ENCODE results near the gene MYO7B.

Gene MYO7B

DNA sequence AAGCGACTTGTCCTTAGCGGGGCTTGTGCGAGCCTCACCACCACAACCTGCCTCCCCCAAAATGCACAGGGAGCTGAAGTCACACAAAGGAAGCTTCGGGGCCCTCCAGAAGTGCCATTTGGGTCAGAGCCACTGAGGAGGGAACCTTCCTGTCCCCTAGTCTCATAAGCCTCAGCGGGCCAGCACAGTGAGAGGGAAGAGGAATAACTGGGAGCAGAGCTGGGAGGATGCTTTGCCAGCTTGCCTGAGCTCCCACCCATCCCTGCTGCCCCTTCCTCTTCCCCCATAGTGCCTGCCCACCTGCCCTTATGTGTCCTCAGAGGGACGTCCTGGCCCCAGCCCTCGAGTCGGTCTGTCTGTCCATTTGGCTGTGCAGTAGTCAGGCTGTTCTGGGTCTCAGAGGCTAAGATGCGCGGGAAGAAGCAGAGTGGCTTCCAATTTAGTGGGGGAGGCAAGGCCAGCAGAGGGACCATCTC lies 58.7 kb downstream of the MYO7B start:
- H3K9me3 ChIP-seq (ENCODE audit: control insufficient read depth, low read length) = no peaks in the 10 kb centered on the region
- no peak overlapping the region for H3K27ac ChIP-seq (ENCODE audit: insufficient read depth, low read depth, low read length, poor library complexity, severe bottlenecking)

DNA sequence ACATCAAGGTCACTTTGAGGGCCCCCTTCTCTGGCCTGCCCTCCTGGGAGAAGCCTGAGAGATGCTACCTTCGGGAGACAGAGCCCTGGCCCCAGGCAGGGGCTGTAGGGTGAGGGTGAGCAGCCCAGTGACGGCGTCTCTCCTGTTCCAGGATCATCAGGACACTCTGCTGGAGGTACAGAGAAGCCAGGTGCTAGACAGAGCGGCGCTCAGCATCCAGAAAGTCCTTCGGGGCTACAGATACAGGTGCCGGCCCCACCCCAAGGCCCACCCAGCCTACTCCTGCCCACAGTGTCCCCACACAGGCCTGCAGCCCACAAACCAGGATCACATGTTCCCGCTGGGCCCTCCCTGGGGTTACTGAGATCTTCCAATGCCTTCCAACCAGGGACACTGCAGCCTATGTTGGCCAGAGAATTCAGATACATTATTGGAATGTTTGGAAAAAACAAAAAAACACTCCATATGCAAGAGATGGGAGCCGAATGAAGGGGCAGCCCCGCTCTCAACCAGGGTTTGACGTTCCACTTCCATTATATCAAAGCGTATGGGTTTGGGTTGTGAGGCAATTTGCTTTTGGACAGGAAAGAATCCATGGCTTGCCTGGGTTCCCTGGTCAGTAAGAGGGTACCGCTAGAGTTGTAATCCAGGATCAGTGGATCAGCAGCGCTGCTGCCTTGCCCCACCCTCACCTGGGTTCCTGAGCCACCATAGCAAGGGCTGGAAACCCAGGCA lies 61.0 kb downstream of the MYO7B start:
- Histone ChIP-seq H3K27ac (ENCODE audit: insufficient read depth, low read depth, low read length, poor library complexity, severe bottlenecking) (no peak overlapping the region), H3K4me3 (ENCODE audit: insufficient read depth, low read depth, low read length) (no peak overlapping the region), H3K4me1 (ENCODE audit: control insufficient read depth, insufficient read depth, low read length) (no peaks in the 10 kb centered on the region), H3K9me3 (ENCODE audit: control insufficient read depth, low read length) (no peaks in the 10 kb centered on the region), H3K36me3 (ENCODE audit: control insufficient read depth, insufficient read depth, low read length) (no peaks in the 10 kb centered on the region), H3K27me3 (ENCODE audit: control insufficient read depth, insufficient read depth, low read length, poor library complexity, severe bottlenecking) (no peaks in the 10 kb centered on the region)
- WGBS, 2 experiments = 94 to 95% methylated on average over 14 of the region's 14 CpGs

More for the DNA sequence above, 58.7 kb downstream of the MYO7B start:
- Histone ChIP-seq H3K27me3 (ENCODE audit: control insufficient read depth, insufficient read depth, low read length, poor library complexity, severe bottlenecking) (no peaks in the 10 kb centered on the region), H3K4me3 (ENCODE audit: insufficient read depth, low read depth, low read length) (no peak overlapping the region), H3K4me1 (ENCODE audit: control insufficient read depth, insufficient read depth, low read length) (no peaks in the 10 kb centered on the region), H3K36me3 (ENCODE audit: control insufficient read depth, insufficient read depth, low read length) (no peaks in the 10 kb centered on the region)
- 88 to 94% methylated on average over 10 of the region's 10 CpGs for WGBS, 2 experiments

DNA sequence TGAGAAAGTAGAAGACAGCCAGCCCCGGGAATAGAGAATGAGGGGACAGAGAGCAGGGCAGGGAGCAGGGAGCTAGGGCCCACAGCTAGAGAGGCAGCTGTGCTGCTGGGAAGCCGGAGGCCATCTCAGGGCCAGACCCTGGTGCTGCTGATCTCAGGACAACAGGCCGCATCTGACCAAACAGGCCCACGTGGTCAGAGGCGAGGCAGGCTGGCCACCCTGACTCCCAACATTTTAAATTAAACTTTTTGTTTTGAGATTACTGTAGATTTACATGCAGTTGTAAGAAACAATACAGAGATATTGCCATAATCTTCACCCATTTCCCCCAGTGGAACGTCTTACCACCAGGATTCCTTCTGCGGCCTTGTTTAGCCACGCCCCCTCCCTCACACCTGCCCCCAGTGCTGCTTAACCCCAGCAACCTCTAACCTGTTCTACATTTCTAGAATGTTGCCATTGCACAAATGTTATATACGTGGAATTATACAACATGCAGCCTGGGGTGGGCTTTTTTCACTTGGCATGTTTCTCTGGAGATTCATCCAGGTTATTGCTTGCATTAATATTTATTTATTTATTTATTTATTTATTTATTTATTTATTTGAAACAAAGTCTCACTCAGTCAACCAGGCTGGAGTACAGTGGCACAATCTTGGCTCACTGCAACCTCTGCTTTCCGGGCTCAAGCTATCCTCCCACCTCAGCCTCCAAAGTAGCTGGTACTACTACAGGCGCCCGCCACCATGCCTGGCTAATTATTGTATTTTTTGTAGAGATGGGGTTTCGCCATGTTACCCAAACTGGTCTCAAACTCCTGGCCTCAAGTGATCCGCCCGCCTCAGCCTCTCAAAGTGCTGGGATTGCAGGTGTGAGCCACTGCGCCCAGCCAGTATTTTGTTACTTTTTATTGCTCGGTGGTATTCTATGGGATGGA lies 61.8 kb downstream of the MYO7B start:
- WGBS, 2 experiments = 92 to 93% methylated on average over 15 to 16 of the region's 17 CpGs
- H3K9me3 ChIP-seq (ENCODE audit: control insufficient read depth, low read length) = no peaks in the 10 kb centered on the region
- no peaks in the 10 kb centered on the region for H3K27me3 ChIP-seq (ENCODE audit: control insufficient read depth, insufficient read depth, low read length, poor library complexity, severe bottlenecking)
- no peaks in the 10 kb centered on the region for H3K4me1 ChIP-seq (ENCODE audit: control insufficient read depth, insufficient read depth, low read length)
- no peak overlapping the region for H3K27ac ChIP-seq (ENCODE audit: insufficient read depth, low read depth, low read length, poor library complexity, severe bottlenecking)
- H3K4me3 ChIP-seq (ENCODE audit: insufficient read depth, low read depth, low read length) = no peak overlapping the region
- no peaks in the 10 kb centered on the region for H3K36me3 ChIP-seq (ENCODE audit: control insufficient read depth, insufficient read depth, low read length)

DNA sequence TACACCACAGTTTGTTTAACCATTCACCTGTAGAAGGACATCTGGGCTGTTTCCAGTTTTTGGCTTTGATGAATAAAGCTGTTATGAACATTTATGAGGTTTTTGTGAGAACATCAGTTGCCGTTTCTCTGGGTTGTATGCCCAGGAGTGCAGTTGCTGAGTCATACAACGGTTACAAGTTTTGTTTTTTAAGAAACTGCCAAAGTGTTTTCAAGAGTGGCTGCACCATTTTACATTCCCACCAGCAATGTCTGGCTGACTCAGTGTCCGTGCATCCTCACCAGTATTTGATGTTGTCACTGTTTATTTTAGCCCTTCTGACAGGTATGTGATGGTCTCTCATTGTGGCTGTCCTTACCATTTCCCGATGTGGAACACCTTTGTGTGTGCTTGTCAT lies 62.5 kb downstream of the MYO7B start:
- Histone ChIP-seq H3K4me1 (ENCODE audit: control insufficient read depth, insufficient read depth, low read length) (no peaks in the 10 kb centered on the region), H3K27me3 (ENCODE audit: control insufficient read depth, insufficient read depth, low read length, poor library complexity, severe bottlenecking) (no peaks in the 10 kb centered on the region), H3K4me3 (ENCODE audit: insufficient read depth, low read depth, low read length) (no peak overlapping the region), H3K27ac (ENCODE audit: insufficient read depth, low read depth, low read length, poor library complexity, severe bottlenecking) (no peak overlapping the region), H3K36me3 (ENCODE audit: control insufficient read depth, insufficient read depth, low read length) (no peaks in the 10 kb centered on the region), H3K9me3 (ENCODE audit: control insufficient read depth, low read length) (no peaks in the 10 kb centered on the region)
- WGBS, 2 experiments = 93 to 97% methylated on average over 4 of the region's 4 CpGs

- Histone ChIP-seq H3K9me3 (ENCODE audit: control insufficient read depth, low read length) (no peaks in the 10 kb centered on the region), H3K36me3 (ENCODE audit: control insufficient read depth, insufficient read depth, low read length) (no peaks in the 10 kb centered on the region), H3K27ac (ENCODE audit: insufficient read depth, low read depth, low read length, poor library complexity, severe bottlenecking) (no peak overlapping the region), H3K4me1 (ENCODE audit: control insufficient read depth, insufficient read depth, low read length) (no peaks in the 10 kb centered on the region), H3K4me3 (ENCODE audit: insufficient read depth, low read depth, low read length) (no peak overlapping the region), H3K27me3 (ENCODE audit: control insufficient read depth, insufficient read depth, low read length, poor library complexity, severe bottlenecking) (no peaks in the 10 kb centered on the region)
- WGBS, 2 experiments = 95 to 100% methylated on average over 2 to 3 of the region's 3 CpGs
These were observed 63.2 kb downstream of the MYO7B start for GRCh38 chr2:127598711-127599110.

- Histone ChIP-seq H3K36me3 (ENCODE audit: control insufficient read depth, insufficient read depth, low read length) (no peaks in the 10 kb centered on the region), H3K4me1 (ENCODE audit: control insufficient read depth, insufficient read depth, low read length) (no peaks in the 10 kb centered on the region), H3K4me3 (ENCODE audit: insufficient read depth, low read depth, low read length) (no peak overlapping the region), H3K9me3 (ENCODE audit: control insufficient read depth, low read length) (no peaks in the 10 kb centered on the region), H3K27me3 (ENCODE audit: control insufficient read depth, insufficient read depth, low read length, poor library complexity, severe bottlenecking) (no peaks in the 10 kb centered on the region), H3K27ac (ENCODE audit: insufficient read depth, low read depth, low read length, poor library complexity, severe bottlenecking) (no peak overlapping the region)
- whole genome bisulfite sequencing, 2 experiments = 88 to 100% methylated on average over 2 to 3 of the region's 3 CpGs
These were observed 63.7 kb downstream of the MYO7B start for GRCh38 chr2:127599211-127599610.

DNA sequence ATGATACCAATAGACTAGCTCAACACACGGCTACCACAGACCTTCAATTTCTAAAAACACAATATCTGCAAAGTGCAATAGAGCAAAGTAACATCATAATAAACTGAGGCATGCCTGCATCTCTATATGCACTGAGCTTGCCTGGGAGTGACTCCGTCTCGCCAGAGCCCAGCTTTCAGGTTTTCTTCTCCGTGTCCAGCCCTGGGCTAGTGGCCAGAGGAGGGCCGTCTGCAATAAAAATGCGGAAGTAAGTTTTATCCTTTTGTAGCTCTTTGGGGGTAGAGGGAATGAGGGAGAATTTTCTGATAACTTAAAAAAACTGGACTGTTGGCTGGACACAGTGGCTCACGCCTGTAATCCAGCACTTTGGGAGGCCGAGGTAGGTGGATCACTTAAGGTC lies 69.5 kb downstream of the MYO7B start:
- WGBS, 2 experiments = 94% methylated on average over 8 of the region's 8 CpGs
- H3K4me1 ChIP-seq (ENCODE audit: control insufficient read depth, insufficient read depth, low read length) = no peaks in the 10 kb centered on the region
- no peaks in the 10 kb centered on the region for H3K36me3 ChIP-seq (ENCODE audit: control insufficient read depth, insufficient read depth, low read length)
- no peaks in the 10 kb centered on the region for H3K9me3 ChIP-seq (ENCODE audit: control insufficient read depth, low read length)
- H3K27me3 ChIP-seq (ENCODE audit: control insufficient read depth, insufficient read depth, low read length, poor library complexity, severe bottlenecking) = no peaks in the 10 kb centered on the region
- no peak overlapping the region for H3K4me3 ChIP-seq (ENCODE audit: insufficient read depth, low read depth, low read length)
- H3K27ac ChIP-seq (ENCODE audit: insufficient read depth, low read depth, low read length, poor library complexity, severe bottlenecking) = no peak overlapping the region

GRCh38 chr2:127605691-127606263 lies 70.3 kb downstream of the MYO7B start:
- Histone ChIP-seq H3K36me3 (ENCODE audit: control insufficient read depth, insufficient read depth, low read length) (no peaks in the 10 kb centered on the region), H3K9me3 (ENCODE audit: control insufficient read depth, low read length) (no peaks in the 10 kb centered on the region), H3K27me3 (ENCODE audit: control insufficient read depth, insufficient read depth, low read length, poor library complexity, severe bottlenecking) (no peaks in the 10 kb centered on the region), H3K4me3 (ENCODE audit: insufficient read depth, low read depth, low read length) (no peak overlapping the region), H3K27ac (ENCODE audit: insufficient read depth, low read depth, low read length, poor library complexity, severe bottlenecking) (no peak overlapping the region), H3K4me1 (ENCODE audit: control insufficient read depth, insufficient read depth, low read length) (no peaks in the 10 kb centered on the region)
- WGBS, 2 experiments = 88 to 93% methylated on average over 7 of the region's 7 CpGs

DNA sequence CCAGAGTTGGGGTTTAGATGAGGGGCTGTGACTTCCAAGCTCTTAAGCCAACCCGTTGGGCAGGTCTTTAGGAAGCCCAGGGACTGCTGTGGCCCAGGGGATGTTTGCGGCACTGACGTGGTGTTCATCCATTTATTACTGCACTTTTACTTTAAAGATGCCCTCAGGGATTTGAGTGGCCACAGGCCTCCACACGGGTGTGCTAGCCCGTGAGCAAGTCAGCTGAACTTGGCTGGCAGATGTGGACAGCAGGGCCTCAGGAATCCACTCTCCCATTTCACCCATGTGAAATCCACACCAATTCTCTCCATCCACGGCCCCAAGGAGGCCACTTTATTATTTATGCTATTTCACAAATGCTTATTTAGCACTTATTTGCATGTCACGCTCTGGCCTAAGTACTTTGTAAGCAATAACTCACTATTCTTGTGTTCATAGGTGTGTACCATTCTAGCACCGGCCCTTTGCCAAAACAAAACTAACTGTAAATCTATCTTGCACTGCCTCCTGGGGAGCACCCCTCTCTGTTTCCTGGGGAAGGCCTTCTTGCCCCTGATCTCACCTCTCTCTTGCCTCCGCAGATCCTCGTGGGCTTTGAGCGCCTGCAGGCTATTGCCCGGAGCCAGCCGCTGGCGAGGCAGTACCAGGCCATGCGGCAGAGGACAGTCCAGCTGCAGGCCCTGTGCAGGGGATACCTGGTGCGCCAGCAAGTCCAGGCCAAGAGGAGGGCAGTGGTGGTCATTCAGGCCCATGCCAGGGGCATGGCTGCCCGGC lies 71.3 kb downstream of the MYO7B start:
- Histone ChIP-seq H3K9me3 (ENCODE audit: control insufficient read depth, low read length) (no peaks in the 10 kb centered on the region), H3K27ac (ENCODE audit: insufficient read depth, low read depth, low read length, poor library complexity, severe bottlenecking) (no peak overlapping the region), H3K4me3 (ENCODE audit: insufficient read depth, low read depth, low read length) (no peak overlapping the region), H3K27me3 (ENCODE audit: control insufficient read depth, insufficient read depth, low read length, poor library complexity, severe bottlenecking) (no peaks in the 10 kb centered on the region), H3K36me3 (ENCODE audit: control insufficient read depth, insufficient read depth, low read length) (no peaks in the 10 kb centered on the region), H3K4me1 (ENCODE audit: control insufficient read depth, insufficient read depth, low read length) (no peaks in the 10 kb centered on the region)
- 93 to 95% methylated on average over 17 of the region's 17 CpGs for WGBS, 2 experiments
